HepG2 (cell line): Measurements from ENCODE around the gene UFL1. TPM values are rescaled to one million over a fixed set of nuclear protein-coding genes. Genes with fewer than 3 reads are reported as not detected.

Experiments used
- ATAC-seq: fragments of 200-7000 bp; cut with Tn5 transposase; 3 replicates; pipeline ENCODE4 v1.9.1; 2020; ENCODE audit warnings: mild to moderate bottlenecking, moderate library complexity
- Bru-seq: library from RNA; stranded (reverse); fragments of 400-500 nt; gene quantifications from one replicate; lab custom pipeline; 2021; lab: Mats Ljungman, UMichigan
- BruChase-seq, 2 experiments: library from RNA; stranded (reverse); fragments of 400-500 nt; gene quantifications; one replicate each; lab custom pipeline; 2021; lab: Mats Ljungman, UMichigan
- BruUV-seq: library from RNA; stranded (reverse); fragments of 400-500 nt; replicated peaks from 2 replicates; lab custom pipeline; 2021; lab: Mats Ljungman, UMichigan
- CTCF ChIA-PET: fragments of 300-600 bp; formaldehyde crosslinking; extraction: SDS; loops from one replicate; lab custom pipeline; 2021; ENCODE audit warnings: low total read pairs, inconsistent platforms, low intra/inter-chr PET ratio; lab: Yijun Ruan, JAX
- POLR2A ChIA-PET: fragments of 350-600 bp; sonication (Branson Sonifier 250); formaldehyde crosslinking; loops from one replicate; lab custom pipeline; 2020; ENCODE audit warnings: antibody characterized with exemption, inconsistent platforms; lab: Yijun Ruan, JAX
- DNase-seq: peaks from one replicate; pipeline ENCODE4 v3.0.0-alpha.2; 2015; ENCODE audit warnings: low spot score
- FAIRE-seq: peaks from 3 replicates; lab custom pipeline; 2011; peaks lifted over from hg19 to GRCh38; lab: Jason Lieb, UNC
- H2AFZ ChIP-seq: one replicate; pipeline ENCODE4 v1.6.1; 2011; ENCODE audit warnings: low read length, inconsistent platforms
- H3K27ac ChIP-seq: fragments of 300-600 bp; 3 replicates; pipeline ENCODE4 v1.8.0; 2011; ENCODE audit warnings: mixed run types, mild to moderate bottlenecking, mixed read lengths, low read length, inconsistent platforms; ENCODE audit not compliant: insufficient read depth; ENCODE audit errors: extremely low read length
- H3K27me3 ChIP-seq, 2 experiments: fragments of 200-600 bp in 1 of 2; 2 replicates in 1 of 2; 3 replicates in 1 of 2; pipeline versions ENCODE4 v1.6.0 to v1.8.0; 2011; ENCODE audit warnings: low read length in 2 of 2, mild to moderate bottlenecking in 2 of 2, moderate library complexity in 2 of 2, inconsistent platforms in 1 of 2; ENCODE audit not compliant: insufficient read depth in 2 of 2, control insufficient read depth in 1 of 2
- H3K36me3 ChIP-seq, 2 experiments: fragments of 200-600 bp in 1 of 2; replicated peaks in 1 of 2; 2 replicates in 1 of 2; 3 replicates in 1 of 2; pipeline versions ENCODE4 v1.5.1 to v1.8.0; 2011; ENCODE audit warnings: low read length in 2 of 2, inconsistent platforms in 1 of 2; ENCODE audit not compliant: insufficient read depth in 2 of 2, control insufficient read depth in 1 of 2
- H3K4me1 ChIP-seq: 2 replicates; pipeline ENCODE4 v1.5.1; 2012; ENCODE audit warnings: low read length, inconsistent platforms; ENCODE audit not compliant: insufficient read depth
- H3K4me2 ChIP-seq: 2 replicates; pipeline ENCODE4 v1.6.0; 2011; ENCODE audit warnings: low read depth, low read length, inconsistent platforms
- H3K4me3 ChIP-seq, 3 experiments: fragments of 200-600 bp in 1 of 3; sonication (generic), shearing (Covaris generic) in 1 of 3; replicated peaks in 1 of 3; 2 replicates each; pipeline ENCODE4 v1.5.1; 2011 to 2016; ENCODE audit warnings: low read length in 3 of 3, inconsistent platforms in 2 of 3, low read depth in 2 of 3, mild to moderate bottlenecking in 2 of 3, control low read depth in 1 of 3, mixed read lengths in 1 of 3; ENCODE audit not compliant: insufficient read depth in 1 of 3
- H3K79me2 ChIP-seq: one replicate; pipeline ENCODE4 v1.6.1; 2011; ENCODE audit warnings: low read length, inconsistent platforms; ENCODE audit not compliant: insufficient read depth
- H3K9ac ChIP-seq: 2 replicates; pipeline ENCODE4 v1.6.0; 2011; ENCODE audit warnings: mild to moderate bottlenecking, low read depth, low read length, inconsistent platforms; ENCODE audit not compliant: insufficient read depth
- H3K9me3 ChIP-seq: 2 replicates; pipeline ENCODE4 v1.5.1; 2012; ENCODE audit warnings: mild to moderate bottlenecking, low read length
- H4K20me1 ChIP-seq: 2 replicates; pipeline ENCODE4 v1.6.0; 2011; ENCODE audit warnings: inconsistent platforms, mild to moderate bottlenecking, low read length, moderate library complexity; ENCODE audit not compliant: insufficient read depth
- FOXJ3 ChIP-seq: sonication (generic); formaldehyde crosslinking; IDR thresholded peaks from 2 replicates; pipeline ENCODE4 v1.4.0; 2020; ENCODE audit warnings: missing genetic modification reagents, mild to moderate bottlenecking, borderline replicate concordance
- GATAD1 ChIP-seq: IDR thresholded peaks from 2 replicates; pipeline ENCODE4 v1.6.1; 2016; ENCODE audit warnings: missing genetic modification reagents, missing compliant biosample characterization
- HBP1 ChIP-seq: IDR thresholded peaks from 2 replicates; pipeline ENCODE4 v1.6.1; 2016; ENCODE audit warnings: low read depth, control low read depth
- KDM5A ChIP-seq: fragments of 200-600 bp; sonication (generic); IDR thresholded peaks from 2 replicates; pipeline ENCODE4 v1.7.0; 2018; ENCODE audit warnings: antibody characterized with exemption, mild to moderate bottlenecking, low read length, borderline replicate concordance
- ZSCAN29 ChIP-seq: sonication (generic); formaldehyde crosslinking; conservative IDR thresholded peaks from 2 replicates; pipeline ENCODE4 v1.4.0; 2020; ENCODE audit warnings: mild to moderate bottlenecking, missing genetic modification reagents
- WGBS: methylation state at CpG from one replicate; pipeline ENCODE4 v1.1.6; 2017; ENCODE audit warnings: low lambda C conversion rate; 5-methylcytosine and 5-hydroxymethylcytosine counted together
- in situ Hi-C: cut with HindIII; loops from 2 replicates; pipeline ENCODE4 v1.10.0; 2017; ENCODE audit warnings: low pct_unique_long_range_greater_than_20kb; ENCODE audit not compliant: extremely low pct_ligation_motif_present
- intact Hi-C: fragments of 100-400 bp; cut with micrococcal nuclease; formaldehyde crosslinking; loops from one replicate; pipeline ENCODE4 v1.10.0; 2022; ENCODE audit not compliant: unreplicated experiment
- long read RNA-seq, 2 experiments: library from RNA in 1 of 2; library from polyadenylated mRNA in 1 of 2; stranded (forward) in 1 of 2; unstranded in 1 of 2; transcript quantifications; one replicate each; pipeline ENCODE4 v2.0.0, GENCODE V29; 2019 to 2022
- polyA minus RNA-seq, 3 experiments: library from RNA; depleted of rRNA, polyadenylated mRNA; stranded (reverse); fragments of >200 nt; gene quantifications; 2 replicates each; pipeline ENCODE4 v1.2.3, GENCODE V29; 2011; ENCODE audit warnings: low replicate concordance in 1 of 3
- polyA plus RNA-seq, 8 experiments: library from polyadenylated mRNA; depleted of rRNA in 3 of 8; stranded (reverse) in 7 of 8; unstranded in 1 of 8; fragments of >200 nt; fragmentation: Illumina TruSeq in 4 of 8; extraction: Trizol in 4 of 8; gene quantifications; 2 replicates each; pipeline versions ENCODE4 v1.2.1 to v1.2.3, GENCODE V29; 2011 to 2016; ENCODE audit warnings: low read depth in 4 of 8, missing spikeins in 1 of 8, mixed read lengths in 1 of 8; ENCODE audit not compliant: insufficient read depth in 1 of 8
- total RNA-seq, 5 experiments: library from RNA; depleted of rRNA; stranded (reverse); fragments of >200 nt; fragmentation: Illumina TruSeq; extraction: Trizol; gene quantifications; 2 replicates each; pipeline ENCODE4 v1.2.3, GENCODE V29; 2016; ENCODE audit warnings: low read depth in 1 of 5
- TF ChIP-seq, protein P1 (sequence below): sonication (generic); formaldehyde crosslinking; IDR thresholded peaks from 2 replicates; pipeline ENCODE4 v1.5.0; 2020; ENCODE audit warnings: mild to moderate bottlenecking, missing genetic modification reagents, borderline replicate concordance

The UFL1 gene
- 16.3 and 24.7 TPM in 2 replicates for total RNA-seq (2016; rRNA removed; fragmentation: Illumina TruSeq; extraction: Trizol)
- total RNA-seq (2016; cell fraction: cytosol; rRNA removed; fragmentation: Illumina TruSeq; extraction: Trizol; ENCODE audit: low read depth): 1.4 and 2.9 TPM in 2 replicates
- total RNA-seq (2016; cell fraction: insoluble cytoplasmic fraction; rRNA removed; fragmentation: Illumina TruSeq; extraction: Trizol): 15.5 and 23.9 TPM in 2 replicates
- 4.3 and 5.0 TPM in 2 replicates for total RNA-seq (2016; cell fraction: membrane; rRNA removed; fragmentation: Illumina TruSeq; extraction: Trizol)
- total RNA-seq (2016; cell fraction: nucleus; rRNA removed; fragmentation: Illumina TruSeq; extraction: Trizol): 33.4 and 33.5 TPM in 2 replicates
- polyA plus RNA-seq (2011; rRNA removed): 7.4 and 8.8 TPM in 2 replicates
- polyA plus RNA-seq (2011; cell fraction: cytosol; rRNA removed): 2.1 and 4.2 TPM in 2 replicates
- 6.8 and 8.2 TPM in 2 replicates for polyA plus RNA-seq (2011; cell fraction: nucleus; rRNA removed)
- 14.8 and 22.3 TPM in 2 replicates for polyA plus RNA-seq (2012)
- polyA plus RNA-seq (2016; cell fraction: cytosol; fragmentation: Illumina TruSeq; extraction: Trizol; ENCODE audit: low read depth): 0.82 and 0.85 TPM in 2 replicates
- polyA plus RNA-seq (2016; cell fraction: insoluble cytoplasmic fraction; fragmentation: Illumina TruSeq; extraction: Trizol; ENCODE audit: low read depth): 11.1 and 11.4 TPM in 2 replicates
- polyA plus RNA-seq (2016; cell fraction: membrane; fragmentation: Illumina TruSeq; extraction: Trizol; ENCODE audit: low read depth): 1.7 and 2.2 TPM in 2 replicates
- 35.0 and 36.6 TPM in 2 replicates for polyA plus RNA-seq (2016; cell fraction: nucleus; fragmentation: Illumina TruSeq; extraction: Trizol; ENCODE audit: insufficient read depth, low read depth)
- polyA minus RNA-seq (2011; rRNA and poly(A)+ RNA removed; ENCODE audit: low replicate concordance): 2.5 and 3.2 TPM in 2 replicates
- 10.5 and 11.4 TPM in 2 replicates for polyA minus RNA-seq (2011; cell fraction: cytosol; rRNA and poly(A)+ RNA removed)
- polyA minus RNA-seq (2011; cell fraction: nucleus; rRNA and poly(A)+ RNA removed): 19.5 and 20.1 TPM in 2 replicates
- percentile 88 among the genes with signal in this experiment for Bru-seq, nascent RNA
- percentile 86 among the genes with signal in this experiment for BruChase-seq, experiment 1, labeled RNA remaining after a 6-hour chase
- BruChase-seq, experiment 2, labeled RNA remaining after a 2-hour chase: percentile 84 among the genes with signal in this experiment
- long read RNA-seq, experiment 1, full-length matches to known transcripts: 8 of 46 reads
- long read RNA-seq, experiment 1, partial matches to known transcripts: 28 of 46 reads
- long read RNA-seq, experiment 1, other reads (novel, unspliced or antisense): 10 of 46 reads
- long read RNA-seq, experiment 2, partial matches to known transcripts: 0 of 16 reads
- long read RNA-seq, experiment 2, other reads (novel, unspliced or antisense): 16 of 16 reads

DNA sequence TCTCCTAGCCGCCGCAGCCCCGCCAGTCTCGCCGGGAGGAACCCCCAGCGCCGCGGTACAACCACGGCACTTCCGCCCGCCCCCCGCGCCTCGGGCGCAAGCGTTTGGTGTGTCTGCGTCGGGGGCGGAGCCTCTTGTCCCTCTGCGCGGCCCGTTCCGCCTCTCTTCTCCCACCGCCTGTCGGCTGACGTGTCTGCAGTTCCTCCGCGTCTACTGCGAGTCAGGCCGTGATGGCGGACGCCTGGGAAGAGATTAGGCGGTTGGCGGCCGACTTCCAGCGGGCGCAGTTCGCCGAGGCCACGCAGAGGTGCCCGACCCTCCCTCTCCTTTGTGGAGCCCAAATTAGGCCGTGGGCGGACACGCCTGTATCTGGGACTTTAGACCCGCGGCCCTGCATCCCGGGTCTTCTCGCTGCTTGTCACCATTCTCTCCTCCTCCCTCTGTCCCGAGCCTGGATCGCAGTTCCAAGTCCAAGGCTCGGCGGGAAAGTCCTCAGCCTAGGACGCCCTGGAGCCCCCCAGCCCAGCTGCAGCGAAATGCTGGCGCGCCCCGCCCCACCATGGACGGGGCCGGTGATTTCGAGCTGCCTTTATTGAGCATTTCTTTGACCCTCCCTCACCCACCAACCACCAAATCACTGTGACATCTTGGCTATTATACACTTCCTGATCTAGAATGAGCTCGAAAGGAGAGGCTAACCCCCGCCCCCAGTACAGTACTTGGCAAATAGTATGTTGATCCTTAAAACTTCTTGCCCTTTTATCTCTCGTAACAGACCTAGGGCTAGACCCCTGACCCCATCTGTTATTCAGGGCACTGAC is at the start of gene UFL1:
TSS of gene UFL1 (plus strand) at position 163 of the 821 bp plus-strand sequence. CDS start at position 231, 68 bp downstream.
- BruUV-seq: no TSS peak
- TF ChIP-seq HBP1 (CRISPR knock-in tag) (peak; percentile 62; the same call in 1 of the 2 replicates), ZSCAN29 (0 out of 2 replicates have a peak, but pooled peaks have one; percentile 44), KDM5A (peak; percentile 41; the same call in 1 of the 2 replicates), GATAD1 (CRISPR knock-in tag) (peak; percentile 84), FOXJ3 (CRISPR knock-in tag) (peak; percentile 17; the same call in 1 of the 2 replicates)
- TF ChIP-seq, protein P1, sequence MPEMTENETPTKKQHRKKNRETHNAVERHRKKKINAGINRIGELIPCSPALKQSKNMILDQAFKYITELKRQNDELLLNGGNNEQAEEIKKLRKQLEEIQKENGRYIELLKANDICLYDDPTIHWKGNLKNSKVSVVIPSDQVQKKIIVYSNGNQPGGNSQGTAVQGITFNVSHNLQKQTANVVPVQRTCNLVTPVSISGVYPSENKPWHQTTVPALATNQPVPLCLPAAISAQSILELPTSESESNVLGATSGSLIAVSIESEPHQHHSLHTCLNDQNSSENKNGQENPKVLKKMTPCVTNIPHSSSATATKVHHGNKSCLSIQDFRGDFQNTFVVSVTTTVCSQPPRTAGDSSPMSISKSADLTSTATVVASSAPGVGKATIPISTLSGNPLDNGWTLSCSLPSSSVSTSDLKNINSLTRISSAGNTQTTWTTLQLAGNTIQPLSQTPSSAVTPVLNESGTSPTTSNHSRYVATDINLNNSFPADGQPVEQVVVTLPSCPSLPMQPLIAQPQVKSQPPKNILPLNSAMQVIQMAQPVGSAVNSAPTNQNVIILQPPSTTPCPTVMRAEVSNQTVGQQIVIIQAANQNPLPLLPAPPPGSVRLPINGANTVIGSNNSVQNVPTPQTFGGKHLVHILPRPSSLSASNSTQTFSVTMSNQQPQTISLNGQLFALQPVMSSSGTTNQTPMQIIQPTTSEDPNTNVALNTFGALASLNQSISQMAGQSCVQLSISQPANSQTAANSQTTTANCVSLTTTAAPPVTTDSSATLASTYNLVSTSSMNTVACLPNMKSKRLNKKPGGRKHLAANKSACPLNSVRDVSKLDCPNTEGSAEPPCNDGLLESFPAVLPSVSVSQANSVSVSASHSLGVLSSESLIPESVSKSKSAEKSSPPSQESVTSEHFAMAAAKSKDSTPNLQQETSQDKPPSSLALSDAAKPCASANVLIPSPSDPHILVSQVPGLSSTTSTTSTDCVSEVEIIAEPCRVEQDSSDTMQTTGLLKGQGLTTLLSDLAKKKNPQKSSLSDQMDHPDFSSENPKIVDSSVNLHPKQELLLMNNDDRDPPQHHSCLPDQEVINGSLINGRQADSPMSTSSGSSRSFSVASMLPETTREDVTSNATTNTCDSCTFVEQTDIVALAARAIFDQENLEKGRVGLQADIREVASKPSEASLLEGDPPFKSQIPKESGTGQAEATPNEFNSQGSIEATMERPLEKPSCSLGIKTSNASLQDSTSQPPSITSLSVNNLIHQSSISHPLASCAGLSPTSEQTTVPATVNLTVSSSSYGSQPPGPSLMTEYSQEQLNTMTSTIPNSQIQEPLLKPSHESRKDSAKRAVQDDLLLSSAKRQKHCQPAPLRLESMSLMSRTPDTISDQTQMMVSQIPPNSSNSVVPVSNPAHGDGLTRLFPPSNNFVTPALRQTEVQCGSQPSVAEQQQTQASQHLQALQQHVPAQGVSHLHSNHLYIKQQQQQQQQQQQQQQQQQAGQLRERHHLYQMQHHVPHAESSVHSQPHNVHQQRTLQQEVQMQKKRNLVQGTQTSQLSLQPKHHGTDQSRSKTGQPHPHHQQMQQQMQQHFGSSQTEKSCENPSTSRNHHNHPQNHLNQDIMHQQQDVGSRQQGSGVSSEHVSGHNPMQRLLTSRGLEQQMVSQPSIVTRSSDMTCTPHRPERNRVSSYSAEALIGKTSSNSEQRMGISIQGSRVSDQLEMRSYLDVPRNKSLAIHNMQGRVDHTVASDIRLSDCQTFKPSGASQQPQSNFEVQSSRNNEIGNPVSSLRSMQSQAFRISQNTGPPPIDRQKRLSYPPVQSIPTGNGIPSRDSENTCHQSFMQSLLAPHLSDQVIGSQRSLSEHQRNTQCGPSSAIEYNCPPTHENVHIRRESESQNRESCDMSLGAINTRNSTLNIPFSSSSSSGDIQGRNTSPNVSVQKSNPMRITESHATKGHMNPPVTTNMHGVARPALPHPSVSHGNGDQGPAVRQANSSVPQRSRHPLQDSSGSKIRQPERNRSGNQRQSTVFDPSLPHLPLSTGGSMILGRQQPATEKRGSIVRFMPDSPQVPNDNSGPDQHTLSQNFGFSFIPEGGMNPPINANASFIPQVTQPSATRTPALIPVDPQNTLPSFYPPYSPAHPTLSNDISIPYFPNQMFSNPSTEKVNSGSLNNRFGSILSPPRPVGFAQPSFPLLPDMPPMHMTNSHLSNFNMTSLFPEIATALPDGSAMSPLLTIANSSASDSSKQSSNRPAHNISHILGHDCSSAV: 0 out of 2 replicates have a peak, but pooled peaks have one; percentile 90

More for the DNA sequence above, at the start of gene UFL1:
- Histone ChIP-seq H3K9ac (peak within 1 kb of the TSS; percentile 94), H3K27ac (peak within 1 kb of the TSS; percentile 98), H3K79me2 (peaks cover 22% of the 10 kb centered on the region), H3K36me3 (peaks cover 1 to 2% of the 10 kb centered on the region in 2 experiments; a peak in 2 of 5 replicates), H3K27me3 (no peaks in the 10 kb centered on the region; a peak in 1 of 5 replicates), H3K4me1 (peaks cover 24% of the 10 kb centered on the region), H3K4me3 (peak within 1 kb of the TSS; percentile 70 to 93 (median 83)), H2AFZ (peak within 1 kb of the TSS; percentile 80), H4K20me1 (no peaks in the 10 kb centered on the region), H3K9me3 (no peaks in the 10 kb centered on the region), H3K4me2 (peak within 1 kb of the TSS; percentile 77)
- intact Hi-C loops: loop anchor here (2.0 kb wide), 1 partner anchor 375 kb away; the partner anchor contains the start of gene NDUFAF4
- ChIA-PET CTCF (no interaction called here), POLR2A (interaction anchor here (1.0 to 1.6 kb wide), 3 partner anchors 10 to 376 kb away, joined by 3 to 4 read pairs (median 3); partner anchors contain the start of gene NDUFAF4)
- FAIRE-seq: no peak
- in situ Hi-C loops: no loop called here
- DNase-seq: peak; percentile 85
- peak; percentile 98 for ATAC-seq
- WGBS: 0% methylated on average over 10 of the region's 63 CpGs
